Rectal smooth muscle tissue (tissue), 1 donor: ENCODE measurements around the gene LCE1C.

Experiments used
- H3K27ac ChIP-seq: one replicate; pipeline ENCODE4 v1.7.0; 2013; ENCODE audit warnings: low read depth, low read length, inconsistent platforms
- H3K27me3 ChIP-seq: one replicate; pipeline ENCODE4 v1.7.0; 2013; ENCODE audit warnings: low read length; ENCODE audit not compliant: control insufficient read depth, insufficient read depth
- H3K36me3 ChIP-seq: one replicate; pipeline ENCODE4 v1.7.0; 2013; ENCODE audit warnings: low read length; ENCODE audit not compliant: control insufficient read depth, insufficient read depth
- H3K4me1 ChIP-seq: one replicate; pipeline ENCODE4 v1.7.0; 2013; ENCODE audit warnings: low read length; ENCODE audit not compliant: control insufficient read depth, insufficient read depth
- H3K4me3 ChIP-seq: one replicate; pipeline ENCODE4 v1.7.0; 2013; ENCODE audit warnings: low read length
- H3K9ac ChIP-seq: one replicate; pipeline ENCODE4 v1.7.0; 2013; ENCODE audit warnings: low read length

The LCE1C gene

GRCh38 chr1:152756872-152757271 is 49.6 kb downstream of the LCE1C start:
- H3K9ac ChIP-seq: no peak overlapping the region
- H3K27me3 ChIP-seq: no peaks in the 10 kb centered on the region
- H3K36me3 ChIP-seq: no peaks in the 10 kb centered on the region
- no peak overlapping the region for H3K27ac ChIP-seq
- H3K4me3 ChIP-seq: no peak overlapping the region
- no peaks in the 10 kb centered on the region for H3K4me1 ChIP-seq
